Measurements from ENCODE around the gene RELN.

DNA sequence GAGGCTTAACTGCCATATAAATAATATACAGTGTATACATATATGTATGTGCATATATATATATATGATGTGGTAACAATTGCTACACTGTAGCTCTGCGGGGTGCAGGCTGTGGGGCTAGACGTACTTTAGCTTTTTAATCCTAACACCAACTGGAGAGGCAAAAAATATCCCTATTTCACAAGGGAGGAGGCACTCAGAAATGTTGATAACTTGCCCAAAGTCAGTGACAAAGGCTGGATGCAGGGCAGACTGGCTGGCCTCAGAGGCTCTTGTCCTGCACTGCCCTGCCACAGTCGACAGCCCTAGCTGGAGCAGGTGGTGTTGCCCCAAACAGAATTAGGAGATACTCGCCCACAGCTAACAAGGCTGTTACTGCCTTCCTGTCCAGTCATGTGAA is 1.5 kb upstream of the RELN start:
- TF ChIP-seq, protein P1, sequence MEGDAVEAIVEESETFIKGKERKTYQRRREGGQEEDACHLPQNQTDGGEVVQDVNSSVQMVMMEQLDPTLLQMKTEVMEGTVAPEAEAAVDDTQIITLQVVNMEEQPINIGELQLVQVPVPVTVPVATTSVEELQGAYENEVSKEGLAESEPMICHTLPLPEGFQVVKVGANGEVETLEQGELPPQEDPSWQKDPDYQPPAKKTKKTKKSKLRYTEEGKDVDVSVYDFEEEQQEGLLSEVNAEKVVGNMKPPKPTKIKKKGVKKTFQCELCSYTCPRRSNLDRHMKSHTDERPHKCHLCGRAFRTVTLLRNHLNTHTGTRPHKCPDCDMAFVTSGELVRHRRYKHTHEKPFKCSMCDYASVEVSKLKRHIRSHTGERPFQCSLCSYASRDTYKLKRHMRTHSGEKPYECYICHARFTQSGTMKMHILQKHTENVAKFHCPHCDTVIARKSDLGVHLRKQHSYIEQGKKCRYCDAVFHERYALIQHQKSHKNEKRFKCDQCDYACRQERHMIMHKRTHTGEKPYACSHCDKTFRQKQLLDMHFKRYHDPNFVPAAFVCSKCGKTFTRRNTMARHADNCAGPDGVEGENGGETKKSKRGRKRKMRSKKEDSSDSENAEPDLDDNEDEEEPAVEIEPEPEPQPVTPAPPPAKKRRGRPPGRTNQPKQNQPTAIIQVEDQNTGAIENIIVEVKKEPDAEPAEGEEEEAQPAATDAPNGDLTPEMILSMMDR (conservative IDR thresholded peaks at IDR 0.05): no peak
- TF ChIP-seq EZH2 (IDR thresholded peaks at IDR 0.05; ENCODE audit: low read depth): no peak
